PC-3 (cell line): ENCODE data around the gene PSD.
A peak's percentile ranks its signal among the peaks of the same experiment; 100 is the strongest.

ENCODE experiments used
- EZH2 ChIP-seq: fragments of 300-600 bp; sonication (generic); IDR thresholded peaks from one replicate; pipeline ENCODE4 v1.6.1; 2017; ENCODE audit warnings: antibody characterized with exemption, mild to moderate bottlenecking, low read length; ENCODE audit not compliant: unreplicated experiment
- EZH2phosphoT487 ChIP-seq: fragments of 300-600 bp; sonication (generic); IDR thresholded peaks from 2 replicates; pipeline ENCODE4 v1.6.1; 2018; ENCODE audit warnings: mild to moderate bottlenecking, antibody characterized with exemption, low read length, borderline replicate concordance
- TF ChIP-seq, protein P1 (sequence below): fragments of 300-600 bp; sonication (generic); conservative IDR thresholded peaks from 2 replicates; pipeline ENCODE4 v1.5.1; 2017; ENCODE audit warnings: antibody characterized with exemption, low read depth, mild to moderate bottlenecking, low read length

DNA sequence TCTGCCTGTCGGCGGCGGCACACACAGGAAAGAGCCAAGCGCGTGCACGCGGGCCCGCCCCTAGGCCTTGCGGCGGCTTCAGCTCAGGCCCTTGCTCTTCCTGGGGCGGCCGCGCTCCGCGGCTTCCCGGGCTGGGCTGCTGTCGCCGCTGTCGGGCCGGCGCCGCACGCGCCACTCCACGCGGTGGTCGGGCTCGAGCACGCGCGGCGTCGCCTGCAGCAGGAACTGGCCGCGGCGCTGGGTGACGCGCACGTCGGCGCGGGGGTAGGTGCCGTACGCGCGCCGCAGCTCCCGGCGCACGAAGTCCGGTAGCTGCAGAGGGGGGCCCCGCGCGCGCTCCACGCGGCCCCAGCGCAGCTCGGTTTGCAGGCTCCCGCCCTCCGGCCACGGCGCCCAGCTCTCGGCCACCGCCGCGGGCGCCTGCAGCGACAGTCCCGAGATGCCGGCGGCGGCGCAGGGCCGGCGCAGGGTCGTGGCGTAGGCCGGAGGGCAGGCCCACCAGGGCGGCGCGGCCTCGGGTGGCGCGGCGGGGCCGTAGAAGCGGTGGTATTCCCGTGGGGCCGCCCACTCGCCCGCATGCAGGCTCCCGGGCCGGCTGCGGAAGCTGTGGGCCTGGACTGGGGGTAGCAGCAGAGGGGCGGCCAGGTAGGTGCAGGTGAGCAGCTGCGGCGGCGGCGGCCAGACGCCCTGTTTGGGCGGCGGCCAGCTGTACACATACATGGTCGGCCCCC is 32.0 kb upstream of the PSD start:
- TF ChIP-seq, protein P1, sequence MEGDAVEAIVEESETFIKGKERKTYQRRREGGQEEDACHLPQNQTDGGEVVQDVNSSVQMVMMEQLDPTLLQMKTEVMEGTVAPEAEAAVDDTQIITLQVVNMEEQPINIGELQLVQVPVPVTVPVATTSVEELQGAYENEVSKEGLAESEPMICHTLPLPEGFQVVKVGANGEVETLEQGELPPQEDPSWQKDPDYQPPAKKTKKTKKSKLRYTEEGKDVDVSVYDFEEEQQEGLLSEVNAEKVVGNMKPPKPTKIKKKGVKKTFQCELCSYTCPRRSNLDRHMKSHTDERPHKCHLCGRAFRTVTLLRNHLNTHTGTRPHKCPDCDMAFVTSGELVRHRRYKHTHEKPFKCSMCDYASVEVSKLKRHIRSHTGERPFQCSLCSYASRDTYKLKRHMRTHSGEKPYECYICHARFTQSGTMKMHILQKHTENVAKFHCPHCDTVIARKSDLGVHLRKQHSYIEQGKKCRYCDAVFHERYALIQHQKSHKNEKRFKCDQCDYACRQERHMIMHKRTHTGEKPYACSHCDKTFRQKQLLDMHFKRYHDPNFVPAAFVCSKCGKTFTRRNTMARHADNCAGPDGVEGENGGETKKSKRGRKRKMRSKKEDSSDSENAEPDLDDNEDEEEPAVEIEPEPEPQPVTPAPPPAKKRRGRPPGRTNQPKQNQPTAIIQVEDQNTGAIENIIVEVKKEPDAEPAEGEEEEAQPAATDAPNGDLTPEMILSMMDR: no peak
- TF ChIP-seq EZH2: no peak
- peak; percentile 90 for TF ChIP-seq EZH2phosphoT487
